Stimulated activated CD8-positive, alpha-beta memory T cell treated with anti-CD3 and anti-CD28 coated beads, Interleukin-7, amount 100 ng/mL, for 48 hours (primary cell): Measurements from ENCODE around the gene GGTA1.
A peak's percentile ranks its signal among the peaks of the same experiment; 100 is the strongest.

Experiments
- DNase-seq, 2 donors: peaks; one replicate each; pipeline ENCODE4 v3.0.0-alpha.2; 2020; ENCODE audit warnings: low read depth in 1 of 2; ENCODE audit errors: extremely low read depth in 1 of 2

The GGTA1 gene

DNA sequence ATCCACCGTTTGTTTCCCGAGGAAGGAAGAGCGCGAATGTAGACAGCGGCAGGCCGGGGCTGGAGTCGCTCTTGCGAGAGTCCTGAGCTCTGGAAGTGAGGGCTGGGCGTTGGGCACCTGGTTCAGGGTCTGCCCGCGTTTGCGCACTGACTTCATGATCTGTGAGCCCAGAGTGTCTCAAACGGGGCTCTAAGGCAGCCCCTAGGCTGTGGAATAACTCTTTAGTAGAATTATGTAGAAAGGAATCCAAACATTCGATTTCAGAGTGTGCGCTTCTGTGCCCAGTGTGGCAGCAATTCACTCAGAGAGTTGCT, 478 bp upstream of the GGTA1 start:
- DNase-seq, result no peak

DNA sequence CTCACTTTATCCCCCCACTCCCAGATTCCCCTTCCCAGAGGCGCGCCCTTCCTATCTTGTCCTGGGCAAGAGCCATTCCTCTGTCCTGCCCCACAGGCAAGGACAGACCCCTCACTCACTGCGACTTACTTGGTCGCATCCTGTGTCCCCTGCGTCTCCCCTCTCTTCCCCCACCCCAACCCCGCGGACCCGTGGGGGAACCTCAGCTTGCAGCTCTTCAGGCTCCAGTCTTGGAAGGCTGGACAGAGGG, 542 bp downstream of the GGTA1 start:
- no peak for DNase-seq

DNA sequence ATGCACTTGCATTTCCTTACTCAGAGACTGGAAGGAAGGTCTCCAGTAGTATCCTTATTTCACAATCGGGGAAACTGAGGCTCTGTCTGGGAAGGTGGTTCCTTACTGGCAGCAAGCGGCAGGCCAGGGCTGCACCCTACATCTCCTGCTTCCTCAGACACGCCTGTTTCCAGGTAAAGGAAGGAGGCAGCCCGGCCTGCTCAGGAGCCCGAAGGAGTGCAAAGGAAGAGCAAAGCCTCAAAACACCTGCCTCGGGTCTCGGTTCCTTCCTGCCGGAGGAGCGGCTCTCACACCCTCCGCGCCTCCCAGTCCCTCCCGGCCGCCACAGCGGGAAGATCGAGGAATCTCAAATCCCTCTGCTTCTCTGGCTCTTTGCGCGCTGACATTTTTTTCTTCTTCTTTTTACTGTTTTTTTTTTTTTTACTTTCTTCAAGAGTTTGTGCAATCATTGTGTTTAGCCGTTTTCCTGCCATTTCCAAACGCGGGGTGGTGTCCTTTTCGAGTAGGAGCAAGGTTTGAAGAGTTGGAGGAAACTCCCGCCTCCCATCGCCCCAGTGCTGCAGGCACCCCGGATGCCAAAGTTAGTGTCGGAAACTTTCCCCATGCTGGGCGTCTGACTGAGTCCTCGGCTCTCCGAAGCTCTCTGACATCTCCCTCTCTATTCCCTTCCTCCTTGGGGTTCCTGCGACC, 1.0 kb downstream of the GGTA1 start:
- no peak for DNase-seq

DNA sequence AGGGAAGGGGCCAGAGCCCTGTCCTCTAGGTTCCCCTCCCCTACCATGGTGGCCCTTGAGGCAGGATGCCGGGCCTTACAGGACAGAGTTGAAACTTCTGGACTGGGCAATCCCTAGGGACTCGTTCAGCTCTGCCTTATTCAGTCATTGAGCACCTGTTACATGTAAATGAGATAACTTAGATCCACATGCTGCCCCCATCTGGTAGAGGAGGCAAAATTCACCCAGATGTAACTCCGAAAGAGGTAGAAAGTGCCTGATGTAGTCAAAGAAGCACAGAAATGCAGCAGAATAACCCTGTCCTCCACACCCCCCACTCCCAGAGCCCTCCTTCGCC, 1.5 kb downstream of the GGTA1 start:
- peak in 1 of 2 donors; percentile 30 for DNase-seq

DNA sequence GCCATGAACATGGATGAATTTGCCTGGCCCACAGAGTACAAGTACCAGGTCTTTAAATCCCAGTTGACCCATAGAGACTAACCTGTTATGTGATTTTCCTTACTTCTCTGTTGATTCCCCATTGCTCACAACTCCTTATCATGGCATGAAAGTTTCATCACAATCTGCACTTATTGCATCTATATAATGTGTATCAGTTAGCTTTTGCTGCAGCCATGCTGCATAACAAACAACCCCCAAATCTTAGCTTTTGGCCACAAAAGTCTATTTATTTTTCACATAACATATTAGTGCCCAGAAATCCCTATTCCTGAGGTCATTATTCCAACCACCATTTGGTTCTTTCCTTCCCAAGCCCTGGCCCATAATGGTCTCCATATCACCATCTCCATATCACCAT, 3.7 kb downstream of the GGTA1 start:
- no peak for DNase-seq

DNA sequence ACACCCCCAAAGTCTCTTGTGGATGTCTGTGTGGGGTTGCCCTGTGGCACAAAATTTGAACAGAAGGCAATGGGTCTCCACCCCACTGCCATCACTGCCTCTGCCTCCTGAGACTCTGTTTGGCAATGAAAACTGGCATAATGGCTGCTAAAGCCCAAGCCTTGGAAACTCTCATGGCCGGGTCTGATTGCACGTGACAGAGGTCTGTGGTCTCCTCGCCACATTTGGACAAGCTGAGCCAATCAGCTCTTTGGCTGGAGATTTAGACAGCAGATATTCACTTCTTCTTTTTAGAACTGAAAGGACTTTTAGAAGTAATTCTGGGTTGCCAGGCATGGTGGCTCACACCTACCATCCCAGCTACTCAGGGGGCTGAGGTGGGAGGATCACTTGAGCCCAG, 5.5 kb downstream of the GGTA1 start:
- DNase-seq, result no peak

DNA sequence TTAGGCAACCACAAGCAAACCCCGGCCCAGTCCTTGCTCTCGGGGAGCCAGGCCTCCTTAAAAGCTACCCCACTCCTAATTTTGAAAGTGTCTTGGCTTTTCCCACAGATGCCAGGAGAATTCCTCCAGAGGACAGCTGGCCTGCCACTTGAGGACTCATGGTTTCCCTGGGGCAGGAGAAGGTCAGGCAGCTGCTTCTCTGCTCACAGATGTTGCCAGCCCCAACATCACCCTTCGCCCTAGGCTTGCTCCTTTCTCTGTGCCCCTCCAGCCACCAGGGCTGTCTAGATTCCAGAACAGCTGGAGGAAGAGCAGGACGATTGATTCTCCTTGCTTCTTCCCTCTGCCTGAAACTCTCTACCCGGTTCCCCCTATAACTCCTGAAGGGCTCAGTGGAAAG, 8.5 kb downstream of the GGTA1 start:
- DNase-seq, result no peak

- no peak for DNase-seq
Measured at GRCh38 chr9:121489344-121489743, 10.3 kb downstream of the GGTA1 start.

DNA sequence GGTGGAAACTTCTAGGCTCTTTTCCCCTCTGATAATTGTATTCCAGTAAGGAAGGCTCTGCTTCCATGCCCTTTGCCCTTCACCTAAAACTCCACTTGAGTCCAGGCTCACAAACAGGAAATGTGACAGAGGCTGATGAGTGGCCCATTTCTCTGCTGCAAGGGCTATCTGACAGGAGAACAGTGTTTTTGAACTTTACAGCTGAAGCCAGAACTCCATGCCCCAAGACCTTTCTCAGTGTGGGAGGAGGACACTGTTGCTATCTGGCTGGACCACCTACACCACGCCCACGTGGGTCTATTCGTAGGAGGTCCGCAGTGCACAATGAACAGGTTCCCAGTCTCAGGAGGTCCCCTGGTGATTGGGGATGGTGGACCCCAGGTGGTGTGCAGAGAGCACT, 13.6 kb downstream of the GGTA1 start:
- DNase-seq, result no peak

DNA sequence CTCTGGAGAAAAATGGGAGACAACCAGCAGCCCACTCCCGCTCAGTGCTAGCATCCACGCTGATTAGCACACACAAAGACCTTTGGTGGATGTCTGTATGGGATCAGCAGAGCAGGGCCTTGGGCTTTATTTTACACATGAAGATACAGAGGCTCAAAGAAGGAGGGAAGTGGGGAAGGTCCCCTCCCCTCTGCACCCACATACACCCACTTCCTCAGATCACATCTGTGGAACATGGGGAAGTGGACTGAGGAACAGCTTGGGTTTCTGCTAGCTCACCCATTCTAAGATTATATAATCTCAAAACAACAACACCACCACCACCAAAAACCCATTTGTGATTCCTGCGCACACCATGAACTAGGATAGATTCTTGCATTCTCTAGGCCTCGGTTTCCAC, 14.0 kb downstream of the GGTA1 start:
- DNase-seq, result no peak

- DNase-seq, result no peak
Measured at GRCh38 chr9:121484651-121485446, 14.8 kb downstream of the GGTA1 start.

- no peak for DNase-seq
Measured at GRCh38 chr9:121483473-121484031, 16.1 kb downstream of the GGTA1 start.

DNA sequence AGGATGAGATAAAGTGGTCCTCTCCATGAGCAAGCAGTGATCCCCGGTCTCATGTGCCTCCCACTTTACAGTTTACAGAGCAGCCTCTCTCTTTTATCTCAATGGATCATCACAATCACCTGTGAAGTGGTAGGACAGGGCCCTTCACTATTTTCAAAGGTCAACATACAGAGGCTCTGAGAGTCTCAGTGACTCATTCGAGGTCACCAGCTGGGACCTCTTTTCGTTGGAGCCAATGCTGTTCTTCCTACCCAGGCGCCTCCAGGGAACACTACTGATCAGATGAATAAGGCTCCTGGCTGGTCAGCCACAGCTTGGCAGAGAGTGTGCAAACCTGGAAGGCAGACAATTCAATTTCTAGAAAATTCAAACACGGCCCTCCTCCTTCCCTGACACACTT, 16.6 kb downstream of the GGTA1 start:
- no peak for DNase-seq

GRCh38 chr9:121478816-121479676, 20.6 kb downstream of the GGTA1 start:
- no peak for DNase-seq

DNA sequence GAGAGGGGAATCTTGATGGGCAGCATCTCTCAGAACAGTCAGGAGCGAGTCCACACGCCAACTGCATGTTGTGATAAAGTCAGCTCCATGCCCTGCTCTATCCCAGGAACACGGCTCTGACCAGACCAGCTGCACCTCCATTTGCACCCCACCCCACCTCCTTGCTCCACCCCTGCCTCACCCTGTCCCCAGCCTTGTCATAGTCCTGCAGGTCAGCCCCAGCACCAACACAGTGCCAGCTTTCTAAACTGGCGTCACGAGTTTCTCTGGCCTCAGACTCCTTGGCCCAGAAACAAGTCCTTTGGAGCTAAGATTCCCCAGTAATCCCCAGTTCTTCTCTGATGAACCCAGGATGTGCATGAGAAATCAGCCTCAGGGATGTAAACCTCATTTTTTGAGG, 23.5 kb downstream of the GGTA1 start:
- no peak for DNase-seq

- DNase-seq, result no peak
Measured at GRCh38 chr9:121474231-121474947, 25.3 kb downstream of the GGTA1 start.

- no peak for DNase-seq
Measured at GRCh38 chr9:121473229-121473628, 26.4 kb downstream of the GGTA1 start.

DNA sequence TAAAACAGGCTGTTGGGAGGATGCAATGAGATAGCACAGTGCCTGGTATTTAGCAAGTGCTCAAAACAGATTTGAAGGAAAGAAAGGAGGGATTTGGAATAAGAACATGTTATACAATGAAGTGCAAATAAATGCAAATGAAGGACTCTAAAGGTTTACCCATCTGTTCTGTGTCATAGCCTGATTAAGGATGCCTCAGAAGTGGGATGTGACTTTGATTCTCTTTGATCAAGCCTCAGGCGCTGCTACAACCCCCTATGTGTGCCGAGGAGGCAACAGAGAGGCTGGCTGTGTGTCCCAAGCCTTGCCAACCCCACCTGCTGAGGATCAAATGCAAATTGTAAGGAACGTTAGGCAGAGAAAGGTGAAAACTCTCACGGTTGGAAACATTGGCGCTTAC, 27.2 kb downstream of the GGTA1 start:
- no peak for DNase-seq

GRCh38 chr9:121466142-121466541, 33.5 kb downstream of the GGTA1 start:
- DNase-seq, result no peak

- DNase-seq, result no peak
Measured at GRCh38 chr9:121464968-121465367, 34.7 kb downstream of the GGTA1 start.
